COLO668 (cell line): Measurements from ENCODE around the gene TERT.
A peak's percentile ranks its signal among the peaks of the same experiment; 100 is the strongest.

ENCODE experiments used
- DNase-seq: peaks from one replicate; lab custom pipeline; 2025; ENCODE audit not compliant: unreplicated experiment; lab: John Stamatoyannopoulos, UW

TERT gene

GRCh38 chr5:1319436-1320256 is 24.8 kb upstream of the TERT start:
- DNase-seq, result peak; percentile 84

GRCh38 chr5:1318659-1319251 is 23.9 kb upstream of the TERT start:
- peak; percentile 79 for DNase-seq

GRCh38 chr5:1317921-1318565 is 23.2 kb upstream of the TERT start:
- DNase-seq, result no peak

GRCh38 chr5:1316588-1317340 is 21.9 kb upstream of the TERT start:
- no peak for DNase-seq

GRCh38 chr5:1315709-1316587 is 21.1 kb upstream of the TERT start:
- peak; percentile 97 for DNase-seq

- DNase-seq, result no peak
These were observed 20.3 kb upstream of the TERT start for GRCh38 chr5:1315018-1315708.

GRCh38 chr5:1314564-1314982 is 19.7 kb upstream of the TERT start:
- no peak for DNase-seq

GRCh38 chr5:1312993-1313833 is 18.3 kb upstream of the TERT start:
- peak; percentile 58 for DNase-seq

GRCh38 chr5:1312206-1312605 is 17.3 kb upstream of the TERT start:
- DNase-seq, result no peak

GRCh38 chr5:1311439-1312055 is 16.7 kb upstream of the TERT start:
- no peak for DNase-seq

- no peak for DNase-seq
These were observed 15.2 kb upstream of the TERT start for GRCh38 chr5:1310118-1310517.

- DNase-seq, result no peak
These were observed 9.2 kb upstream of the TERT start for GRCh38 chr5:1304033-1304432.

GRCh38 chr5:1302258-1302657 is 7.4 kb upstream of the TERT start:
- no peak for DNase-seq

GRCh38 chr5:1300581-1301083 is 5.8 kb upstream of the TERT start:
- DNase-seq, result no peak

GRCh38 chr5:1299961-1300360 is 5.1 kb upstream of the TERT start:
- DNase-seq, result no peak

GRCh38 chr5:1299511-1299850 is 4.6 kb upstream of the TERT start:
- no peak for DNase-seq

GRCh38 chr5:1298723-1299510 is 4.0 kb upstream of the TERT start:
- no peak for DNase-seq

GRCh38 chr5:1298067-1298551 is 3.2 kb upstream of the TERT start:
- no peak for DNase-seq
